GM12873 (cell line): Measurements from ENCODE around the gene PEX11B.

Source experiments
- TF ChIP-seq, protein P1 (sequence below): IDR thresholded peaks from 2 replicates; pipeline ENCODE4 v1.5.1; 2012; ENCODE audit warnings: low read depth, mild to moderate bottlenecking, moderate library complexity, low read length, control low read depth; ENCODE audit not compliant: insufficient read depth; ENCODE audit errors: missing control alignments

The PEX11B gene

DNA sequence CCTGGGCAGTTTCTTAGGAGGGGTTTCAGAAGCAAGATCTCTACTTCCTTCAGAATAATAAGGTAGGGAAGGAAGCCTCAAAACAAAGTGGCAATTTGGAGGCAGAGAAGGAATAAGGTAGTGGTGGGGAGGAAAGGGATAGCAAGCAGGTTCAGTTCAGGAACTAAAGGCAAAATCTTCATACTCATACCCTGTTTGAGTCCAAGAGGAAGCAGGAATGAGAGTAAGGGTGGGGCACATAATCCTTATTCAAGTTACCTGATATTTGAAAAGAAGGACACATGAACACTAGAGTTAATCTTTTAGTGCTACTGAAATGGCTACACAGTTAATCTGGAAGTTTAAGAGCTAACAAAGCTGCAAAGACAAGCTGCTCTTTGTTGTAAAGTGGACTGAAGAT, 17.2 kb upstream of the PEX11B start:
- TF ChIP-seq, protein P1, sequence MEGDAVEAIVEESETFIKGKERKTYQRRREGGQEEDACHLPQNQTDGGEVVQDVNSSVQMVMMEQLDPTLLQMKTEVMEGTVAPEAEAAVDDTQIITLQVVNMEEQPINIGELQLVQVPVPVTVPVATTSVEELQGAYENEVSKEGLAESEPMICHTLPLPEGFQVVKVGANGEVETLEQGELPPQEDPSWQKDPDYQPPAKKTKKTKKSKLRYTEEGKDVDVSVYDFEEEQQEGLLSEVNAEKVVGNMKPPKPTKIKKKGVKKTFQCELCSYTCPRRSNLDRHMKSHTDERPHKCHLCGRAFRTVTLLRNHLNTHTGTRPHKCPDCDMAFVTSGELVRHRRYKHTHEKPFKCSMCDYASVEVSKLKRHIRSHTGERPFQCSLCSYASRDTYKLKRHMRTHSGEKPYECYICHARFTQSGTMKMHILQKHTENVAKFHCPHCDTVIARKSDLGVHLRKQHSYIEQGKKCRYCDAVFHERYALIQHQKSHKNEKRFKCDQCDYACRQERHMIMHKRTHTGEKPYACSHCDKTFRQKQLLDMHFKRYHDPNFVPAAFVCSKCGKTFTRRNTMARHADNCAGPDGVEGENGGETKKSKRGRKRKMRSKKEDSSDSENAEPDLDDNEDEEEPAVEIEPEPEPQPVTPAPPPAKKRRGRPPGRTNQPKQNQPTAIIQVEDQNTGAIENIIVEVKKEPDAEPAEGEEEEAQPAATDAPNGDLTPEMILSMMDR: no peak

DNA sequence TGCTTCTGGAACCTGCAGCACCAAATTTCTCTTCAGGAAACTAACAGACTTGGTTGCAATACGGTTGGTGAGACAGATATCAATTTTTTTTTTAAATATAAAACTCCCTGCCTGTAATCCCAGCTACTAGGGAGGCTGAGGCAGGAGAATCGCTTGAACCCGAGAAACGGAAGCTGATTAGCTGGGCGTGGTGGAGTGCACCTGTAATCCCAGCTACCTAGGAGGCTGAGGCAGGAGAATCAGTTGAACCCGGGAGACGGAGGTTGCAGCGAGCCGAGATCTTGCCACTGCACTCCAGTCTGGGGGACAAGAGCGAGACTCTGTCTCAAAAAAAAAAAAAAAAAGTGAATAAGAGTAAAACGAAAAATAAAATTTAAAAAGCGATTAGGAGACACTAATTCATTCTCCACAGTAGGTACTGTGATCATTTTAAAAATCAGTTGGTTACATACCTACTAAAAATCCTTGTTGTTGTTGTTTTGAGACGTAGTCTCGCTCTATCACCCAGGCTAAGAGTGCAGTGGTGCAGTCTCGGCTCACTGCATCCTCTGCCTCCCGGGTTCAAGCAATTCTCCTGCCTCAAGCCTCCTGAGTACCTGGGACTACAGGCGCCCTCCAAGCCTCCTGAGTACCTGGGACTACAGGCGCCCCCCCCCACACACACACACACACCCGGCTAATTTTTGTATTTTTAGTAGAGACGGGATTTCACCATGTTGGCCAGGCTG, 9.6 kb upstream of the PEX11B start:
- TF ChIP-seq, protein P1: no peak

DNA sequence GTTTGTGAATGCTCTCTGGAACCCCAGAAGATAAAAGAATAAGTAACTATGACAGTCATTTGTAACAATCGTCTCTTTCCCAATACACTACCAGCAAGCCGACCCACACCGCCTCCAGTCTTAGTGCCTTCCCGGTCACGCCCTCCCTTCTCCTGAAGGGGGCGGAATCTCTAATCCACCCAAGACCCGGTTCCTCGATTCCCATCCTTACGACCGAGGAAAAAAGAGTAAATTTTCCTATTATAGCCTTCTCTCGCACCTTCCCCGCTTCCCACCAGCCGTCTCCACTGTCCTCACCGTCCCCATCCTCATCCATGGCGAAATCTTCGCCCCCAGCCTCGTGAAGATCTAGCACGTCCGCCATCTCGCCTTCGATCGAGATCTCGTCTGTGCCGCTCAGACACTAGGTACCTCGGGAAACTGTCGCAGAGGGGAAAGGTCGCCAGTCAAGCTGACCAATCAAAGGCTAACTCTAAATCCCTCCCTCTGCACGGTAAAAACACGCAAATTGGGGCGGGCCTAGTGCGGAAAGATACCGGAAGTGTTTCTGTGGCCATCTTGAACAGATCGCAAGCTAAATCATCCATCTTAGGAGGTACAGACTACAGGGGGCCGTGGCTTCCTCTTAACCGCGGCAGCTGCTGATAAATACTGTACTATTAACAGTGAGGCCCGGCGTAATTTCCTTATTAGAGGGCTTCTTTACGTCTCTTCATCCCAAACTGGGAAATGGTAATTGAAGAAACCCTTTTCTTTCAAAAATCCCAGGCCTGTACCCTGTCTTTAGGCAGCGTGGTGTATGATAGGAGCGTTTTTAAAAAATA, 8.8 kb upstream of the PEX11B start, which contains the start of gene RBM8A:
Gene RBM8A (minus strand): TSS at position 422 of the 824 bp plus-strand sequence. CDS start 58 bp downstream, at position 364.
- TF ChIP-seq, protein P1: peak; percentile 68

DNA sequence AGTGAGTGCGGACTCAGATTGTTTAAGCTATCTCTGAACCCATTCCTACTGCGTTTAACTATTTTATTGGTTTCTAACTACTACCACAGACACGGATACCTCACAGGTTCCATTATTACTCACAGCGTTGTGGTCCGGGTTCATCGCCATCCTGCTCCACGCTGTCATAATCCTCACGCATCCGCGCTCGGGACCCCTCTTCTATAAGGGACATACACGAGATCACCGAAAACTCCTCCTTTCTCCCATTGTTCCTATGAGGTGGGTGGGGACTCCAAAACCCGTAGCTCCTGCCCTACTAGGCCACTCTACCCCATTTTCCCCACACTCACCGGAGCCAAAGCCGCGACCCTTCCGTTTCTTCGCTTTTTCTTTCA, 8.2 kb upstream of the PEX11B start:
- TF ChIP-seq, protein P1: no peak

DNA sequence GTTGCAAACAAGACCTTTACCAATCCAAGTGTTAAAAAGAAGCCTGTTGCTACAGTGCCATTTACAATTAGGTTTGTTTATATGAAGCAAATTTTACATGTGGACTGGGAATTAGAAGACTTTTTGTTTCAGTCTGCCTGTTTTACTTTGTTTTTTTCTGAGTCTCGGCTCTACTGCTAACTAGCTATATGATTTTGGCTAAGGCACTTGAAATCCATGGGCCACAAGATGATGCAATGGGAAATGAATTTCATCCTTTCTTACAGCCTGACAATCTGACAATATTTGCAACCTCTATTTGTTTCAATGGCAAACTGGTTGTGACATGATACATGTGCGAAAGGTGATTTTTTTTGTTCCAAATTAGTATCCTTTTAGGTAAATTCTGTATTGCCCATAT, 3.7 kb upstream of the PEX11B start:
- TF ChIP-seq, protein P1: no peak

DNA sequence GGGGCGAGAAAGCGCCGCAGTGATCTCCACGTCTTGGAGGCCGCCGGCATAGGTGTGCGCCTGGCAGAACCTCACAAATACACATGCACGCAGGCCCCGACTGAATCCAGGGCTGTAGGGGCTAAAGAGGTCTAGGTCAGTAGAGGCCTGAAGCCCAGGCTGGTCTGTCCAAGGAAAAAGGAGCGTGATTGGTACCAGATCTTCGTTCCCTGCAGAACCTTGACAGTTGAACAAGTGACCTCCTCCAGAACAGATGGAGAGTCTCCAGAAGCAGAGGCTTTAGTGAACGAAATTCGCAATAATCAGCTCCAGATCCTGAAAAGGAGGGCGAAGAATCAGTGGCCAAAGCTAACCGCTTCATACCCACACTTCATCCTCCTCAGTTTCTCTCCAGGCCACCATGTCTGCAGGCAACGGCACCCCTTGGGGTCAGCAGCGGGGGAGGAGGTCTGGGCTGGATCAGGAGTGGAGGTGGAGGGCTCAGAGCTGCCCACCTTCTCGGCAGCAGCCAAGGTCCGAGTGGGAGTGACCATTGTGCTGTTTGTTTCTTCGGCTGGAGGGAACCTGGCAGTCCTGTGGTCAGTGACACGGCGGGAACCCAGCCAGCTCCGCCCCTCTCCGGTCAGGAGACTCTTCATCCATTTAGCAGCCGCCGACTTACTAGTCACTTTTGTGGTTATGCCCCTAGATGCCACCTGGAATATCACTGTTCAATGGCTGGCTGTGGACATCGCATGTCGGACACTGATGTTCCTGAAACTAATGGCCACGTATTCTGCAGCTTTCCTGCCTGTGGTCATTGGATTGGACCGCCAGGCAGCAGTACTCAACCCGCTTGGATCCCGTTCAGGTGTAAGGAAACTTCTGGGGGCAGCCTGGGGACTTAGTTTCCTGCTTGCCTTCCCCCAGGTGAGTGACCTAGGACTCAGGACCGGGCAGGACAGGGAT, 749 bp upstream of the PEX11B start:
- TF ChIP-seq, protein P1: no peak
